NCI-H69 (cell line): ENCODE data around the gene NSMF.

Experiments
- DNase-seq: peaks from one replicate; lab custom pipeline; 2025; lab: John Stamatoyannopoulos, UW

Gene NSMF

DNA sequence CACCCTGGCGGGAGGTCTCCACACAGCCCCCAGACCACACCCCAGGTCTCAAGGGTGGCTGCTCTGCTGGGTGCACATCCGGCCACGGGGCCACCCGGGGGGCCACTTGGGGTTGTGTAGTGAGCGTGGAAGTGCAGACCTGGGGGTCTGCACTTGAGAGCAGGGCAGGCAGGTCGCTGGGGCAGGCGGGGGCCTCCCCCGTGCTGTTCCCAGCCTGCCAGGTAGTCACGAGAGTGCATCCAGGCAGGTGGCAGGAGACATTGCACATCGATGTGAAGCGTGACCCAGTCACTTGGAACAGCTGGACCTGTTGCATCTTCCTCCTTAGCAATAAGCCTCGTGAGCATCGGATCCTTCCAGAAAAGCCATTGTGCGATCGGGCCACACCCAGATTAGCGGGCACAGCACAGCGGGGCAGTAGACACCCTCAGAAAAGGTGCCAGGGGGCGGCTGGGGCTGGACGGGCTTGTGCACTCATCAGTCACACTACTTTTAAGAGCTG is 13.2 kb downstream of the NSMF start:
- DNase-seq, result peak; percentile 73

DNA sequence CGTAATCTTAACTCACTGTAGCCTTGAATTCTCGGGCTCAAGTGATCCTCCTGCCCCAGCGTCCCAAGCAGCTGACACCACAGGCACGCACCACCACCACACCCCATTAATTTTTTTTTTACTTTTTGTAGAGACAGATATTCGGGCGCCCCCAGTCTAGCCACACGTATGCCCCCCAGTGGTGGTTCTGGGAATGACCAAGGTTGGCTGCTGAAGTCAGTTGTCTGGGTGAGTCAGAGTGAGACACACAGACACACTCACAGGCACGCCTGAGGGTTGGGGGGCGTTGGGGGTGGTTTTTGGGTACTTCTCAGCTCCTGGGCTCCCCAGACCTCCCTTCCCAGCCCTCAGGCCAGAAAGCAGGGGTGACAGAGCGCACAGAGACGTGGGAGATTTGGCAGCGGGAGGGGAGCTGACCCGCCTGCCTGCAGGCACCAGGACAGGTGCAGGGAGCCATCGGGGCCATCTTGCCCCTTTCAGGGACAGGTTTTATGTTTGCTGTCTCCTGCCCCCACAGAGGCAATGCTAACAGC is 13.8 kb downstream of the NSMF start:
- DNase-seq, result peak; percentile 83

DNA sequence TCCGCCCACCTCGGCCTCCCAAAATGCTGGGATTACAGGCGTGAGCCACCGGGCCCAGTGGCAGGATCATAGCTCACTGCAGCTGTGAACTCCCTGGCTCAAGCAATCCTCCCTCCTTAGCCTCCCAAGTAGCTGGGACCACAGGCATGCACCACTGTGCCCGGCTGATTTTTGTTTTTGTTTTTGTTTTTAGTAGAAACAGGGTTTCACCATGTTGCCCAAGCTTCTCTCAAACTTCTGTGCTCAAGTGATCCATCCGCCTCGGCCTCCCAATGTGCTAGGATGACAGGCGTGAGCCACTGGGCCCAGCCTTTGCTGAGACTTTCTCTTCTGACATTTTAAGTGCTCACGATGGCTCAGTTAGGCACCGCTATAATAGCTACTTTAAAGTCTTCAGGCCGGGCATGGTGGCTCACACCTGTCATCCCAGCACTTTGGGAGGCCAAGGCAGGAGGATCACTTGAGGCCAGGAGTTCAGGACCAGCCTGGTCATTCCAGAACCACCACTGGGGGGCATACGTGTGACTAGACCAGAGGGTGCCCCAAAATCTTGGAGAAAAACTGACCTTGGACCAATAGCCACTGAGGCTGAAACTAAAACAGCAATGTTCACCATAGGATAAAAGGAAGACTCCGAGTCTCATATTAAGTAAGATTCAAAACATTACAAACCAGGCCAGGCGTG is 14.9 kb downstream of the NSMF start:
- no peak for DNase-seq

DNA sequence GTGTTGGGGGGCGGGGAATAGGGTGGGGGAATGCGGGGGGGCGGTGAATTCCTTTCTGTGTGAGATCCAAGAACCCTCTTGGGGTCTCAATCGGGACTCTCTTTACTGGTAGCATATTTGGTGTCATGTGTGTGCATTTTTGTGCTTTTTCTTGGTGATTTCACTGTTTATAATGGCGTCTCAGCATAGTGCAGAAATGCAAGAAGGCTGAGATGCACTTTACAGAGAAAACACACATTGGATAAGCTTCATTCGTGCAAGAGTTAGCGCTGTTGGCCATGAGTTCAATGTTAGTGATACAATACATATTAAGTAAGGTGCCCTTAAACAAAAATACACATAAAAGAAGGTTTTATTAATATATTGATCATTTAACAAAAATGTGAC is 17.2 kb downstream of the NSMF start:
- no peak for DNase-seq

DNA sequence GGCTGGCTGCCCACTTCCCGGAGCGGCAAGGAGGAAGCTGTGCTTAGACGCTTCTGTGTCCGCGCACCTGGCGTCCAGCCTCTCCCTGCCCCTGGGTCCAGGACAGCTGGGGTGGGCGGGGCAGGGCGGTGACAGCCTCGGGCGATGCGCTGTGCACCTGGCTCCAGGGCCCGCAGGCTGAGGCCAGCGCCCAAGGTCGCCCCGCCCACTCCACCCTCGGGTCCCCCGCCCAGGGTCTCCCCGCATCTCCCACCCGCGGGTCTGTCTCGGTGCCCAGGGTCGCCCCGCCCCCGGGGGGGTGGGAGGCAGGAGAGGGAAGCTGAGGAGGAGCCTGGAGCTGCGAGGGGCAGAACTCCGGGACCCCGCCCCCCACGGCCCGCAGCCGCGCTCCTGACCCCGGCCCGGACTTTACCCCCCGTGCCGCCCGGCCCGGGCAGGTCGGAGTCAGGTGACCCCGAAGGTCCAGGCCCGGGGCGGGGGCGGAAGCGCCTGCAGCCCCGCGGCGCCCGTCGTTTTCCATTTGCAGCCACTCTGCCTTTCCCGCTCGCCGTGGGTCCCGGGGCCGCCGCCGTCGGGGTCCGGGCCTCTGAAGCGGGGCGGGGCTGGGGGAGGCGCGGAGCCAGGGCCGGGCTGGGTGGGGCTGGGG is 17.7 kb downstream of the NSMF start, which contains the start of gene ENTPD8:
Gene ENTPD8 (minus strand): TSS at position 69 of the 646 bp plus-strand sequence. CDS start 3,072 bp downstream, outside the sequence.
- DNase-seq, result peak; percentile 96

DNA sequence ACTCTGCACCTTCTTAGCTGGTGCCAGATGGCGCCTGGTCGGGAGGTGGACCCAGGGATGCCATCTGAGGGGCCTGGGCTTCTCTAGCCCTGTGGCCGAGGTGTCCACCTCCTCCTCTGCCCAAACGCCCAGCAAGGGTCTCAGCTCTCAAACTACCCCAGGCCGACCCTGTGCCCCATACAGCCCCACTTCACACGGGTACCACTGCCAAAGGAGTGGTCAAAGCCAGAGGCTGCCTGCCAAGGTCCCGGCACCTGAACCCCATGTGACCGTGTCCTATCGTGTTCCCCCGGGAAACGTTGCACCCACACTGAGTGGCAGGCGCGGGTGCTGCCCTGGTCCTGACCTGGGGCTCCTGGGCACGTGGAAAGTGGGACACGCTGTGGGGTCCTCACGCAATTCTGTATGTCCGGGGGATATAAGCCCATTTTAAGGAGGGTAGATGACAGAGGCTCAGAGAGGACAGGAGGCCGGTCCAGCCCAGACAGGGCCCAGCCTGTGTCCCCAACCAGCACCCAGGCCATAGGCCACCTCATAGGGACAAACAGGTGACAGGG is 19.9 kb downstream of the NSMF start:
- DNase-seq, result peak; percentile 44

DNA sequence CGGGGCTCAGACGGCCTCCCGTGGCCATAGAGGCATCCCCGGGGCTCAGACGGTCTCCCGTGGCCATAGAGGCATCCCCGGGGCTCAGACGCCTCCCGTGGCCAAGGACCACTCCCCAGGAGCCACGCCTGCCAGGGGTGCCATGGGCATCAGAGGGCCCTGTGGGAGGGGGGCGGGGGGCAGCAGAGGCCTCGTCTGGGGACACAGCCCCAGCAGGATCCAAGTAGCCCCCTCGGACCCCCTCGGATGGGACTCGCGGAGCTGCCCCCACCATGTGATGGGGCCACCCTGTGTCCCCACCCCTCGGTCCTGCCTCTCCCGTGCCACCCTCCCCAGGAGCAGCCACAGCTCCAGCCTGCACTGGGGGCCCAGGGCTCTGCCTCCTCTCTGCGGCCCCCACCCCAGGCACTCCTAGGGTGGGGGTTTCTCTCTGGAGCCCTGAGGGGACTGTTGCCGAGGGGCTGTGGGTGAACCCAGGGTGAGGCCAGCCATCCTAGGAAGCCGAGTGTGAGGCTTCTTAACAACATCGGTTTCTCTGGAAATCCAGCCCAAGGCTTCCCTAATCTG is 20.5 kb downstream of the NSMF start:
- DNase-seq, result no peak

DNA sequence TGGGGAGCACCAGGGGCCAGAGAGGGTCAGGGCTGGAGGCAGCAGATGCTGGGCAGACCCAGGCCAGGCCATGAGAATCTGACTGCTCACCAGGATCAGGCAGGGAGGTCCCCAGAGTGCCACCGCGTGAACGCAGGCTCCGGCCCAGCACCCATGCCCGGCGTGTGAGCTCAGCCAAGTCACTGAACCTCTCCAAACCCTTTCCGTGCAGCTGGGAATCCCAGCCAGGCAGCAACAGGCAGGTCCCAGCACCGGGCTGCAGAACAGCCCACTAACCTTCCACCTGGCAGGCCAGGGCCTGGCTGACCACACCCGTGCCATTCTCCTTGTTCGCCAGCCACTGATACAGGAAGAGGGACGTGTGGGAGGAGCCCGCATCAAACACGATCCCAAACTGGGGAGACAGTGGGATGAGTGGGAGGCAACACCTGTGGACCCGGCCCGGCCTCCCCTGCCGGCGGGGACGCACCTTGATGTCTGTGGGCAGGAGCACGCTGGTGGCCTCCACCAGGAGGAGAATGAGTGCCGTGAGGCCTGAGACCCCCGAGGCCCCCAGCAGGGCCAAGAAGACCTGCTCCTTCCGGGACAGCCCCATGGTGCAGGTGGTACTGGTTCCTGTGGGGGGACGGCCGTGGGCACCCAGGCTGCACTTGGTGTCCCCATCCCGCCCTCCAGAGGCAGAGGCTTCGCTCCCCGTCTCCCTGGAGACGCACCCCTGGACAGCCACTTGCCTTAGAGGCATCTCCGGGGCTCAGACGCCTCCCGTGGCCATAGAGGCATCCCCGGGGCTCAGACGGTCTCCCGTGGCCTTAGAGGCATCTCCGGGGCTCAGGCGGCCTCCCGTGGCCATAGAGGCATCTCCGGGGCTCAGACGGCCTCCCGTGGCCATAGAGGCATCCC is 21.2 kb downstream of the NSMF start:
- DNase-seq, result no peak

DNA sequence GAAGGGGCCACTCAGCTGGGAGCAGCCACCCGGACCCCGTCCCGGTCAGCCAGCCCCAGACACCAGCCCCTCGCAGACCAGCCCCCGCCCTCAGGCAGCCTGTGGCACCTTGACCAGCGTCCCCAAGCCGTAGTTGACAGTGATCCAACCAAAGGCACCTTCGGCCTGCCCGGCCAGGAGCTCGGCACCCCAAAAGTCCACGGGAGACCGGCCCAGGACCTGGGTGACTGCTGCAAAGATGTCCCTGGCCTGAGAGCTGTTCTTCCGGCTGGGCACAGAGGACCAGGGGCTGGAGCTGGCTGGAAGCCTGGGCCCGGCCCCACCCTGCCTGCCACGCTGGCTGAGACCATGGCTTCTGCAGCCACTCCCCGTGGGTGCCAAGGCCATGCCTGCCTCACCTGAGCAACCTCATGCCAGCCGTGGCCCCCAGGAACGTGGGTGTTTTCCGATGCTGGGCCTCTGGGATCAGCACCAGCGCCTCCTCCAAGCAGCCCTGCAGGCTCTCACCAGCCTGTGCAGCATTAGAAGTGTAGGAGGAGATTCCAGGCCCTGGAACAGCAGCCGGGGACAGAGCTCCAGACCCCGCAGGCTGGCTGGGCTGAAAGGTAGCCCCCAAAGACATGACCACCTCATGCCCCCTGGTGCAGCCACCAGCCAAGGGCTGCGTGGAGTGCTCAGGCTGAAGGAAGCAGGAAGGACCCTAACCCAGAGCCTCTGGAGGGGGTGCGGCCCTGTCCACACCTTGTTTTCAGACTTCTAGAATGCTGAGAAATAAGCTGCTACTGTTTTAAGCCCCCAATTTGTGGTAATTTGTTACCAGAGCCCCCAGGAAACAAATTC is 22.2 kb downstream of the NSMF start:
- DNase-seq, result no peak

DNA sequence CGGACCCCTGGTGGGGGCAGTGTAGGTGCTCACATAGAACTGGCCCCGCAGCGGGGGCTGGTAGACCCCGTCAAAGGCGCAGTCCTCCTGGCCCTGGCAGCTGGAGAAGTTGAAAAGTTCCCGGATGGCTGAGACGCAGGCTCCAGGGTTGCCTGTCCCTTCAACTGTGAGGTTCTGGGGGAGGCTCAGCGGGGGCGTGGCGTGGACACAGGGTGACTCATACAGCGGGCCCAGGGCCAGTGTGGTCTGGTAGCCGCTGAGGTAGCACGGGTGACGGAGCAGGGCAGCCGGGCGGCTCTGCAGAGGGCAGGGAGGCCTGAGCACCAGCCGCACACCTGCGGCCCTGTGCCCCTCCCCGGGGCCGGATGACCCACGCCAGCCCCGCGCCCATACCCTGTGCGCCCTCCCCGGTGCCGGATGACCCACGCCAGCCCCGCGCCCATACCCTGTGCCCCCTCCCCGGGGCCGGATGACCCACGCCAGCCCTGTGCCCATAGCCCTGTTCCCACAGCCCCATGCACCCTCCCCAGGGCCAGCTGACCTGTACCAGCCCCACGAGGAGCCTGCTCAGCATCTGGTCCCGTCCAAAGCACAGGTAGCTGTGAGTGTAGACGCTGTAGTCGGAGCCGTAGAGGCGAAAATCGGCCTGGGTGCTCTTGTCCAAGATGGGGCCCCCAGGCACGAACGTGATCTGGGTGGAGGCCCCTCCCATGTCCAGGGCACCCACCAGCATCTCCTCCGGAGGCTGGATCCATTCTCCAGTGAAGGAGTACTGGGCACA is 23.0 kb downstream of the NSMF start:
- DNase-seq, result peak; percentile 52

DNA sequence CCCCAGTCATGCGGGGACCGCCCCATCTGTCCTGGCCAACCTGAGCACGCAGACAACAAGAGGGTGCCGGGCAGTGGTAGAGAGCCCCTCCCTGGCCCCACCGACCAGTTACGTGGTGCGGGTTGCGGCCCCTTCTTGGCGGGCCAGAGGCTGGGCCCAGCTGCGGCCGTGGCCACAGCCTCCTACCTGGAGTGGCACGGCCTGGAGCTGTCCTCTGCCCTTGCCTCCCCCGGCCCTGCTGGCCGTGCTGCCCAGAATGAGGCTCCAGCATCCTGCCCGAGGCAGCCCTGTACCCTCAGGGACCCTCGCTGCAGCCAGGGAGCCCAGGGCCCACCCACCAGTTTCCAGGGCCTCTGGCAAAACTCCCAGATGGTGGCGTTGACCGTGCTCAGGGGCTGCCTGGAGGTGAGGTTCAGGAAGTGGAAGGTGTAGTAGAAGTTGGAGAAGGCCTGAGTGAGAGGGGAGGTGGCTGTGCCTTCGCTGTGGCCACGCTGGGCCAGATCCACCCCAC is 23.7 kb downstream of the NSMF start:
- no peak for DNase-seq

DNA sequence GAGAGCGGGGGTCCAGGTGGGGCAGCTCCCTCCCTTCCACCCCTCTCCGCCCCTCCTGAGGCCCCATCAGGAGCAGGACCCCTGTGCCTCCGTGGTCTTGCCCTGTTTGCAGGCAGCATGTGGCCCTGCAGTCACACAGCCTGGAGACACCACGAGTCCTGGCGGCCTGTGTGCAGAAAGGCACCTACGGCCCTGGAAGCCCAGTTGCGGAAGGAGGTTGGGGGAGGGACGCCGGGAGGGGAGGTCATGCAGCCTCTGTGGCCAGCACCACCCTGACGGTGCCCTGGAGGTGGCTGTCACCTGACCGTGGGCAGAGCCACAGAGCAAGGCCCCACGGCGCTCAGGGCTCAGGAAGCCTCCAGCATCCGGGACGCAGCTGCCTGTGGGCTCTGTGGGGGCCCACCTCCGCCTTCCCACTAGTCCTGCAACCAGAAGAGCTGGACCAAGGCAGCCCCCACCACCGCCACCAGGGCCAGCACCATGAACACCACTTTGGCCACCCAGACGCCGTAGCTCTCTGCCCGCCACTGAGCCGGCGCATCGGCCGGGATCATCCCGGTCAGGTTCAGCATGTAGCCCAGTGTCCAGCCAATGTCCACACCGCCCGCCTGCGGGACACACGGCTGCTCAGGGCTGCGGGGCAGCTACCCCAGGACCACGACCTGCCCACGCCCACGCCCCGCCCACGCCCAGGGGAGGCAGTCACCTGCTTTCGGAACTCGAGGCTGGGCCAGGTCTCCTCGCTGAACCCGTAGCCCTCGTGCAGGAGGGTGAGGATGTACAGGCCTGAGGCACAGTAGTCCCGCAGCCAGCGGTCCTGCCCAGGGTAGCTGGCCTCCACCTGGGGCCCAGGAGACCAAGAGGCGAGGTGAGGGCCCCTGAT is 24.4 kb downstream of the NSMF start:
- DNase-seq, result no peak

DNA sequence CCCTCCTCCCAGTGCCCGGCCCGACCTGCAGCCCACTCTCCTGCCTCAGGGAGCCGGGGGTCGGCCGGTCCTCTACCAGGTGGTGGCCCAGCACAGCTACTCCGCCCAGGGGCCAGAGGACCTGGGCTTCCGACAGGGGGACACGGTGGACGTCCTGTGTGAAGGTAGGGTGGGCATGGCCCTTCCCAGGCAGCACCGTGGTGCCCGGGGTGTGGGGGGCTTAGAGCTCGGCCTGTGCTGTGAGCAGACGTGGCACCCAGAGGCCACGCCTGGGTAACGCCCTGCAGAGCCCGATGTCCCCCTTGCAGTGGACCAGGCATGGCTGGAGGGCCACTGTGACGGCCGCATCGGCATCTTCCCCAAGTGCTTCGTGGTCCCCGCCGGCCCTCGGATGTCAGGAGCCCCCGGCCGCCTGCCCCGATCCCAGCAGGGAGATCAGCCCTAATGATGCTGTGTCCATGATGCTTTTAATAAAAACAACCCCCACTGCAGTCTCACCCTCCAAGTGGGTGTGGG is 25.2 kb downstream of the NSMF start:
- DNase-seq, result no peak

DNA sequence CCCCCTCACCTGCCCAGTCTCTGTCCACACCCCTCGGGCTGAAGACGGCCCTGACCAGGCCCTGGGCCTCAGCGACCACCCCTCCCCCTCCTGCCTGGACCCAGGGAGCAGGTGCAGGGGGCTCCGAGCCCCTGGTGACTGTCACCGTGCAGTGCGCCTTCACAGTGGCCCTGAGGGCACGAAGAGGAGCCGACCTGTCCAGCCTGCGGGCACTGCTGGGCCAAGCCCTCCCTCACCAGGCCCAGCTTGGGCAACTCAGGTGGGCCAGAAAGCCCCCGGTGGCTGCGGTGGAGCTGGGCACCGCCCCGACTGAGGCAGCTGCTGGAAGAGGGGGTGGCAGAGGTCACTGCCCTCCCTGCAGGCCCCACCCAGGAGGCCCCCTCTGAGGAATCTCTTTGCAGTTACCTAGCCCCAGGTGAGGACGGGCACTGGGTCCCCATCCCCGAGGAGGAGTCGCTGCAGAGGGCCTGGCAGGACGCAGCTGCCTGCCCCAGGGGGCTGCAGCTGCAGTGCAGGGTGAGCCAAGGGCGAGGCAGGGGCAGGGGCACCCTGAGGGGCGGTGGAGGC is 25.7 kb downstream of the NSMF start:
- DNase-seq, result peak; percentile 31

DNA sequence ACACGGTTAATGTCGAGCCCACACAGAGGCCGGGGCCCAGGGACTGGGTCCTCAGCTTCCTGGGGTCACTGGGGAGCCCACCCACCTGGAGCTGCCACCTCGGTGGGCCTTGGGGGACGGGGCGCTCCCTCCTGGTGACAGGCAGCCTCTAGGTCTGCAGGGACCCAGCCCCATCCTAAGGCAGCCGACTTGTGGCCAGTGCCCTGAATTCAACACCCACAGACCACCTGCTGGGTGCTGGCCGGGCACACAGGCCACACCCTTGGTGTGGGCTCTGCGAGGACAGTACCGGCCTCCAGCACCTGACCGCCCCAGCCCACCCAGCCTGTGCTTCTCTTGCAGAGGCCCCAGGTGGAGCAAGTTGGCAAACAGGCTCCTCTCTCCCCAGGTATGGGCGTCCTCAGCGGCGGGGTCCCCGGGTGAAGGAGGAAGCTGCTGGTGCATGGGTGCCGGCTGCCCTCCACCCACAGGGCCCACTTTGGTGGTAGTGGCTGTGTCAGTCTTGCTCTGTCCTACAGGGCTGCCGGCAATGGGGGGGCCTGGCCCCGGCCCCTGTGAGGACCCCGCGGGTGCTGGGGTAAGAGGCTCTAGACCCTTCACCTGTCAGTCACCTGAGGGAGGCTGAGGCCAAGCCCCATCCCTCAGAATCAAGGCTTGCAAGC is 26.3 kb downstream of the NSMF start:
- no peak for DNase-seq

DNA sequence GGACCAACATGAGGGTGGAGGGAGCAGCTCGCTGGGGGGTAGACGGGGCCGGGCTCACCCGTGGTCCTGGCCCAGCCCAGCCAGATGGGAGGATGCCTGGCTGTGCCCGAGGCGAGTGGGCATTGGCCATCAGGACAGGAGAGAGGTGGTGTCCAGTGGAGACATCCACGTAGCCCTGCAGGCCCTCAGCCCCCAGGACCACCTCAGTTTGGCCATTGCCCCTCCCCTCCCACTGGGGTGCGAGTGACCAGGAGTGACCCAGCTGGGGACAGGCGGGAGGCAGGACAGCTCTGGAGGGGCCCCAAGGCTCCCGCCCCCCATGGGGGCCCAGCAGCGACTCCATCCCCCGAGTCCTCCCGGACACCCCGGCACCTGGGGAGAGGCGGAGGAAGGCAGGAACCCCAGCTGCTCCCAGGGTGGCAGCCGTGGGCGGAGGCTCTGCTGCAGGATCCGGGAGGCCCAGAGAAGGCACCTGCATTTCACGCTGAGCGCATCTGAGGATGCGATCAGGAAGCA is 27.7 kb downstream of the NSMF start:
- no peak for DNase-seq

DNA sequence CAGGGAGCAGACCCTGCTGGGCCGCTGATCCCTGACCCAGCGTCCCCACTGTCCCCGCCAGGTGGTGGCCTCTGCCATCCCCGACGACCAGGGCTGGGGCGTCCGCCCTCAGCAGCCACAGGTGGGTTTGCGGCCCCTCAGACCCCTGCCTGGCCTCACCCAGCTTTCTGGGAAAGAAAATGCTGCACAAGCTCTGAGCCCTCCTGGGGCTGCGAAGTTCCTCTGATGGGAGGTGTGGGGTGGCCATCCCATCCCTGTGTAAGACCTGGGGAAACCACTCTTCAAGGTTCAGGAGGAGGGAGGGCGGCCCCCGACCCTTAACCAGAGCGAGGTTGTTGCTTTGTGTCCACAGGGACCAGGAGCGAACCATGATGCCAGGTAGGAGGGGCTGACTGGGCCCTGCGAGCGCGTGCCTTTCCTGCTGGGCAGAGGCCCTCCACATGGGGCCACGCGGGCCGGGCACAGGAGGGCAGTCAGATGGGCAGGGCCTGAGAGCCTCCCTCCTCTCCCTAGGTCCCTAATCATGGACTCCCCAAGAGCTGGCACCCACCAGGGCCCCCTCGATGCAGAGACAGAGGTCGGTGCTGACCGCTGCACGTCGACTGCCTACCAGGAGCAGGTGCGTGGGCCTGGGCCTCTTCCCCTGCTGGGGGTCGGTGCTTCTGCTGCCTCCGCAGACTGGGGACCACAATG is 28.3 kb downstream of the NSMF start:
- DNase-seq, result no peak
